ENCODE data around the gene SLC35A5. TPM values are rescaled to one million over a fixed set of nuclear protein-coding genes. Genes with fewer than 3 reads are reported as not detected.

Gene SLC35A5
- total and polyA plus RNA-seq, 9 of the 15 experiments (the other 6 are each of a cell fraction or from before 2014, with no cell fraction given), result 4.0 to 13.0 (median 9.7) TPM

GRCh38 chr3:112619295-112619694, 57.5 kb downstream of the SLC35A5 start (continued):
- 0 out of 2 replicates have a peak, but pooled peaks have one; percentile 10 for TF ChIP-seq ARID1B (IDR thresholded peaks at IDR 0.05)
- TF ChIP-seq CTCFL (IDR thresholded peaks at IDR 0.05; ENCODE audit: borderline replicate concordance, insufficient read depth, low read depth, low read length, poor library complexity, severe bottlenecking), result no peak
- TF ChIP-seq MED1 (CRISPR knock-in tag; IDR thresholded peaks at IDR 0.05; ENCODE audit: borderline replicate concordance), result no peak
- peak; percentile 90 for TF ChIP-seq NFE2L1 (tag; IDR thresholded peaks at IDR 0.05; ENCODE audit: borderline replicate concordance, low read depth)
- no peak for TF ChIP-seq RBFOX2 (IDR thresholded peaks at IDR 0.05; ENCODE audit: low read depth, low read length)
- TF ChIP-seq NFE2 (IDR thresholded peaks at IDR 0.05; ENCODE audit: low read depth), result peak; percentile 95
- TF ChIP-seq ARNT (IDR thresholded peaks at IDR 0.05), result no peak
- no peak for TF ChIP-seq ZC3H4 (CRISPR knock-in tag; IDR thresholded peaks at IDR 0.05; ENCODE audit: borderline replicate concordance)
- TF ChIP-seq ZNF316 (IDR thresholded peaks at IDR 0.05), result peak; percentile 86
- TF ChIP-seq CBX2 (IDR thresholded peaks at IDR 0.05; ENCODE audit: insufficient read depth, low read length, poor library complexity, severe bottlenecking), result no peak
- TF ChIP-seq ZMIZ1 (IDR thresholded peaks at IDR 0.05; ENCODE audit: low read depth in 2 of 2, low read length in 2 of 2), result no peak
- TF ChIP-seq ZFPM2 (CRISPR knock-in tag; IDR thresholded peaks at IDR 0.05), result no peak
- TF ChIP-seq ZBTB49 (CRISPR knock-in tag; IDR thresholded peaks at IDR 0.05; ENCODE audit: borderline replicate concordance), result no peak
- TF ChIP-seq JUN (IDR thresholded peaks at IDR 0.05; ENCODE audit: borderline replicate concordance, low read depth, low read length), result no peak
- TF ChIP-seq JUN (CRISPR knock-in tag; IDR thresholded peaks at IDR 0.05; ENCODE audit: borderline replicate concordance), result no peak
- TF ChIP-seq CREB1 (IDR thresholded peaks at IDR 0.05), result no peak
- TF ChIP-seq CREB1 (CRISPR knock-in tag; IDR thresholded peaks at IDR 0.05), result no peak
- no peak for TF ChIP-seq MYNN (IDR thresholded peaks at IDR 0.05)
- TF ChIP-seq MYNN (CRISPR knock-in tag; IDR thresholded peaks at IDR 0.05), result no peak
- TF ChIP-seq CREB3L1 (IDR thresholded peaks at IDR 0.05; ENCODE audit: borderline replicate concordance, low read depth), result no peak
- TF ChIP-seq TCFL5 (CRISPR knock-in tag; conservative IDR thresholded peaks at IDR 0.05), result no peak

All from K562 (cell line).